HepG2 (cell line): ENCODE results near the gene SYCE3. TPM values are rescaled to one million over a fixed set of nuclear protein-coding genes. Genes with fewer than 3 reads are reported as not detected.

ENCODE experiments used
- BHLHE40 ChIP-seq: IDR thresholded peaks from 2 replicates; pipeline ENCODE4 v1.6.1; 2011; ENCODE audit warnings: low read length, improper control_type of control experiment
- BRCA1 ChIP-seq: sonication (generic); formaldehyde crosslinking; IDR thresholded peaks from 2 replicates; pipeline ENCODE4 v1.4.0; 2020; ENCODE audit warnings: missing genetic modification reagents
- BRF2 ChIP-seq: sonication (generic); formaldehyde crosslinking; IDR thresholded peaks from 2 replicates; pipeline ENCODE4 v1.8.1; 2022; ENCODE audit warnings: mild to moderate bottlenecking, missing genetic modification reagents
- ETV6 ChIP-seq: sonication (generic); formaldehyde crosslinking; conservative IDR thresholded peaks from 2 replicates; pipeline ENCODE4 v1.4.0; 2020; ENCODE audit warnings: missing genetic modification reagents
- GPN1 ChIP-seq: sonication (generic); formaldehyde crosslinking; IDR thresholded peaks from 2 replicates; pipeline ENCODE4 v1.5.1; 2020; ENCODE audit warnings: missing genetic modification reagents, borderline replicate concordance
- HMGA1 ChIP-seq: sonication (generic); formaldehyde crosslinking; conservative IDR thresholded peaks from 2 replicates; pipeline ENCODE4 v1.4.0; 2020; ENCODE audit warnings: missing genetic modification reagents
- HNRNPK ChIP-seq: fragments of 200-400 bp; formaldehyde crosslinking; IDR thresholded peaks from 2 replicates; pipeline ENCODE4 v1.6.1; 2018; ENCODE audit warnings: low read length, low read depth, moderate library complexity, mild to moderate bottlenecking; ENCODE audit not compliant: poor library complexity, severe bottlenecking
- HNRNPL ChIP-seq: fragments of 200-400 bp; formaldehyde crosslinking; IDR thresholded peaks from 2 replicates; pipeline ENCODE4 v1.6.1; 2017; ENCODE audit warnings: mild to moderate bottlenecking, low read depth, low read length
- MNT ChIP-seq: fragments of 450-650 bp; IDR thresholded peaks from 2 replicates; pipeline ENCODE4 v1.6.1; 2016
- NCOR1 ChIP-seq: fragments of 200-600 bp; sonication (generic); IDR thresholded peaks from 2 replicates; pipeline ENCODE4 v1.7.0; 2017; ENCODE audit warnings: antibody characterized with exemption, low read length, borderline replicate concordance
- PLSCR1 ChIP-seq: sonication (generic); formaldehyde crosslinking; IDR thresholded peaks from 2 replicates; pipeline ENCODE4 v1.5.0; 2020; ENCODE audit warnings: missing genetic modification reagents, mild to moderate bottlenecking, borderline replicate concordance
- RAD51 ChIP-seq: fragments of 450-650 bp; IDR thresholded peaks from 2 replicates; pipeline ENCODE4 v1.6.1; 2016; ENCODE audit warnings: borderline replicate concordance
- SALL1 ChIP-seq: sonication (generic); formaldehyde crosslinking; IDR thresholded peaks from 2 replicates; pipeline ENCODE4 v1.8.0; 2022; ENCODE audit warnings: mild to moderate bottlenecking, missing genetic modification reagents
- SNAPC5 ChIP-seq: sonication (generic); formaldehyde crosslinking; IDR thresholded peaks from 2 replicates; pipeline ENCODE4 v1.8.1; 2023; ENCODE audit warnings: mild to moderate bottlenecking, missing genetic modification reagents, borderline replicate concordance
- SSRP1 ChIP-seq: IDR thresholded peaks from 2 replicates; pipeline ENCODE4 v1.6.1; 2016; ENCODE audit warnings: control low read depth
- ZFY ChIP-seq: sonication (generic); formaldehyde crosslinking; IDR thresholded peaks from 2 replicates; pipeline ENCODE4 v1.4.0; 2020; ENCODE audit warnings: missing genetic modification reagents
- ZNF160 ChIP-seq: sonication (generic); formaldehyde crosslinking; IDR thresholded peaks from 2 replicates; pipeline ENCODE4 v1.8.0; 2022; ENCODE audit warnings: mild to moderate bottlenecking, inconsistent platforms, missing genetic modification reagents
- ZNF354B ChIP-seq: sonication (generic); formaldehyde crosslinking; IDR thresholded peaks from 2 replicates; pipeline ENCODE4 v1.8.0; 2022; ENCODE audit warnings: mild to moderate bottlenecking, missing genetic modification reagents
- ZNF607 ChIP-seq: sonication (generic); formaldehyde crosslinking; IDR thresholded peaks from 2 replicates; pipeline ENCODE4 v1.5.1; 2020; ENCODE audit warnings: missing genetic modification reagents, mild to moderate bottlenecking, borderline replicate concordance
- ZSCAN21 ChIP-seq: sonication (generic); formaldehyde crosslinking; IDR thresholded peaks from 2 replicates; pipeline ENCODE4 v1.8.0; 2022; ENCODE audit warnings: mild to moderate bottlenecking, missing genetic modification reagents, moderate library complexity, borderline replicate concordance
- ZZZ3 ChIP-seq: sonication (generic); formaldehyde crosslinking; IDR thresholded peaks from 2 replicates; pipeline ENCODE4 v1.4.0; 2020; ENCODE audit warnings: missing genetic modification reagents, mild to moderate bottlenecking, borderline replicate concordance
- polyA plus RNA-seq, 8 experiments: library from polyadenylated mRNA; depleted of rRNA in 3 of 8; stranded (reverse) in 7 of 8; unstranded in 1 of 8; fragments of >200 nt; fragmentation: Illumina TruSeq in 4 of 8; extraction: Trizol in 4 of 8; gene quantifications; 2 replicates each; pipeline versions ENCODE4 v1.2.1 to v1.2.3, GENCODE V29; 2011 to 2016; ENCODE audit warnings: low read depth in 4 of 8, missing spikeins in 1 of 8, mixed read lengths in 1 of 8; ENCODE audit not compliant: insufficient read depth in 1 of 8
- total RNA-seq, 5 experiments: library from RNA; depleted of rRNA; stranded (reverse); fragments of >200 nt; fragmentation: Illumina TruSeq; extraction: Trizol; gene quantifications; 2 replicates each; pipeline ENCODE4 v1.2.3, GENCODE V29; 2016; ENCODE audit warnings: low read depth in 1 of 5
- TF ChIP-seq, protein P1 (sequence below): IDR thresholded peaks from 2 replicates; pipeline ENCODE4 v1.6.1; 2016; ENCODE audit warnings: control low read depth
- TF ChIP-seq, protein P2 (sequence below): sonication (generic); formaldehyde crosslinking; IDR thresholded peaks from 2 replicates; pipeline ENCODE4 v1.4.0; 2020; ENCODE audit warnings: missing genetic modification reagents, borderline replicate concordance

Gene SYCE3
- total and polyA plus RNA-seq, 2 of the 13 experiments (the other 11 are each of a cell fraction or from before 2014, with no cell fraction given) = not detected

- TF ChIP-seq PLSCR1 (no peak), BRCA1 (CRISPR knock-in tag) (no peak), ZSCAN21 (CRISPR knock-in tag) (no peak), SSRP1 (no peak), BRF2 (no peak), NCOR1 (peak; percentile 56), ZNF354B (CRISPR knock-in tag) (no peak), SNAPC5 (CRISPR knock-in tag) (no peak), HNRNPL (no peak), ZZZ3 (no peak), SALL1 (CRISPR knock-in tag) (no peak; the same call in 1 of the 2 replicates), ETV6 (CRISPR knock-in tag) (no peak), RAD51 (no peak), HNRNPK (no peak), ZNF607 (CRISPR knock-in tag) (no peak), ZFY (CRISPR knock-in tag) (peak; percentile 86; the same call in 1 of the 2 replicates), BHLHE40 (no peak), GPN1 (no peak), ZNF160 (CRISPR knock-in tag) (no peak; the same call in 1 of the 2 replicates), MNT (no peak), HMGA1 (CRISPR knock-in tag) (no peak)
- TF ChIP-seq, protein P1, sequence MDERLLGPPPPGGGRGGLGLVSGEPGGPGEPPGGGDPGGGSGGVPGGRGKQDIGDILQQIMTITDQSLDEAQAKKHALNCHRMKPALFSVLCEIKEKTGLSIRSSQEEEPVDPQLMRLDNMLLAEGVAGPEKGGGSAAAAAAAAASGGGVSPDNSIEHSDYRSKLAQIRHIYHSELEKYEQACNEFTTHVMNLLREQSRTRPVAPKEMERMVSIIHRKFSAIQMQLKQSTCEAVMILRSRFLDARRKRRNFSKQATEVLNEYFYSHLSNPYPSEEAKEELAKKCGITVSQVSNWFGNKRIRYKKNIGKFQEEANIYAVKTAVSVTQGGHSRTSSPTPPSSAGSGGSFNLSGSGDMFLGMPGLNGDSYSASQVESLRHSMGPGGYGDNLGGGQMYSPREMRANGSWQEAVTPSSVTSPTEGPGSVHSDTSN (CRISPR knock-in tag) = no peak
- TF ChIP-seq, protein P2, sequence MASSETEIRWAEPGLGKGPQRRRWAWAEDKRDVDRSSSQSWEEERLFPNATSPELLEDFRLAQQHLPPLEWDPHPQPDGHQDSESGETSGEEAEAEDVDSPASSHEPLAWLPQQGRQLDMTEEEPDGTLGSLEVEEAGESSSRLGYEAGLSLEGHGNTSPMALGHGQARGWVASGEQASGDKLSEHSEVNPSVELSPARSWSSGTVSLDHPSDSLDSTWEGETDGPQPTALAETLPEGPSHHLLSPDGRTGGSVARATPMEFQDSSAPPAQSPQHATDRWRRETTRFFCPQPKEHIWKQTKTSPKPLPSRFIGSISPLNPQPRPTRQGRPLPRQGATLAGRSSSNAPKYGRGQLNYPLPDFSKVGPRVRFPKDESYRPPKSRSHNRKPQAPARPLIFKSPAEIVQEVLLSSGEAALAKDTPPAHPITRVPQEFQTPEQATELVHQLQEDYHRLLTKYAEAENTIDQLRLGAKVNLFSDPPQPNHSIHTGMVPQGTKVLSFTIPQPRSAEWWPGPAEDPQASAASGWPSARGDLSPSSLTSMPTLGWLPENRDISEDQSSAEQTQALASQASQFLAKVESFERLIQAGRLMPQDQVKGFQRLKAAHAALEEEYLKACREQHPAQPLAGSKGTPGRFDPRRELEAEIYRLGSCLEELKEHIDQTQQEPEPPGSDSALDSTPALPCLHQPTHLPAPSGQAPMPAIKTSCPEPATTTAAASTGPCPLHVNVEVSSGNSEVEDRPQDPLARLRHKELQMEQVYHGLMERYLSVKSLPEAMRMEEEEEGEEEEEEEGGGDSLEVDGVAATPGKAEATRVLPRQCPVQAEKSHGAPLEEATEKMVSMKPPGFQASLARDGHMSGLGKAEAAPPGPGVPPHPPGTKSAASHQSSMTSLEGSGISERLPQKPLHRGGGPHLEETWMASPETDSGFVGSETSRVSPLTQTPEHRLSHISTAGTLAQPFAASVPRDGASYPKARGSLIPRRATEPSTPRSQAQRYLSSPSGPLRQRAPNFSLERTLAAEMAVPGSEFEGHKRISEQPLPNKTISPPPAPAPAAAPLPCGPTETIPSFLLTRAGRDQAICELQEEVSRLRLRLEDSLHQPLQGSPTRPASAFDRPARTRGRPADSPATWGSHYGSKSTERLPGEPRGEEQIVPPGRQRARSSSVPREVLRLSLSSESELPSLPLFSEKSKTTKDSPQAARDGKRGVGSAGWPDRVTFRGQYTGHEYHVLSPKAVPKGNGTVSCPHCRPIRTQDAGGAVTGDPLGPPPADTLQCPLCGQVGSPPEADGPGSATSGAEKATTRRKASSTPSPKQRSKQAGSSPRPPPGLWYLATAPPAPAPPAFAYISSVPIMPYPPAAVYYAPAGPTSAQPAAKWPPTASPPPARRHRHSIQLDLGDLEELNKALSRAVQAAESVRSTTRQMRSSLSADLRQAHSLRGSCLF (CRISPR knock-in tag) = no peak
Observed at GRCh38 chr22:50530580-50530876, 32.2 kb downstream of the SYCE3 start (continued).
